ENCODE results near the gene LANCL1. TPM values are rescaled to one million over a fixed set of nuclear protein-coding genes. Genes with fewer than 3 reads are reported as not detected.
"Not testable (repeated sequence)": the region's sequence is repeated elsewhere in the genome, so short reads cannot be mapped to it uniquely, and the experiment has no call there.

The LANCL1 gene
- total RNA-seq, 1 donor from 2014 or later, result 32.8 TPM

DNA sequence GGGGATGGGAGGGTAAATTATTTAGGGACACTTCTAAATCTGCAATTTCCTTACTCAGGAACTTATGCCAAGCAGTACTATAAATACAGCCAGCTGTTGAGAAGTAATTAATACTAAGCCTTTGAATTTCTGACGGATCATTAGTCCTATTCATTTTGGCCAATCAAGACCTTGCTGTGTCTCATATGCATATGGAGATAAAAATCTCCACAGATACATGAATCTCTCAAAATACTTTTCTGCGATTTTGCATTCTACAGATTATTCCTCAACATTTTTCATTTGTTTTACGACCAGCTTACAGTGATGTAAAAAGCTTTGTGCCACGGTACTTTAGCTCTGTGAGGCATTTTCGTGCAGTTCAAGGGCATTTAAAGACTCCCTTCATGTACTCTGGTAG, 16.7 kb downstream of the LANCL1 start:
- no peak for DNase-seq (ENCODE audit: low spot score)

DNA sequence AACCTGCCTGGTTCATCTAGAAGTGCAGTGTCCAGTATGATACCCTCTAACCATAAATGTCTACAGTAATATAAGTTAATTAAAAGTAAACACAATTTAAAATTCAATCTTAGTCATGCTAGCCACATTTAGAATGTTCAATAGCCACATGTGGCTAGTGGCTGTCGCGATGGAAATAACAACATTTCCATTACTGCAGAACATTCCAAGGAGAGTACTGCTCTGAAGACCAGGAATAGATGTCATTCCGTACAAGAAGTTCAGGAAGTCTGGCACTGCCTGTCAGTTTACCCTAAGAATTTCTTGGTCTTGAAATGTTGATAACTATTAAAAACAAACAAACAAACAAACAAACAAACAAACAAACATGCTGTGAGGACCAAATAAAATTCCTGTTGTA, 17.2 kb downstream of the LANCL1 start:
- DNase-seq (ENCODE audit: low spot score), result no peak

DNA sequence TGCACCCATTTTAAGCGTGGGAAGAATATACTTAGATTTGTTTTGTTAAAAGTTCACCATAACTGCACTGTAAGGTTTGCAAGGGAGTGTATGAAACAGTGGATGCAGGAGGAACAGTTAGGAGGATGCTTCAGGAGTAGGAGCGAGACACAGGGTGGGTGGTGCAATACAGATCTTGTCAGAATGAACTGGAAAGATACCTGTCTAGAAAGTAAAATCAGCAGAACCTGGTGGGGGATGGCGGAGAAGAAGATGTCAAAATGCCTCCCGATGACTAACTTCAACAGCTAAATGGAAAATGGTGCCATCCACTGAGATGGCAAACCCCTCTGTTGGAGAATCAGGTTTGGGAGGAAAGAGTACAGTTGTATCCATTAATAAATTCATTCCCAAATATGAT, 18.2 kb downstream of the LANCL1 start:
- DNase-seq (ENCODE audit: low spot score), result no peak

DNA sequence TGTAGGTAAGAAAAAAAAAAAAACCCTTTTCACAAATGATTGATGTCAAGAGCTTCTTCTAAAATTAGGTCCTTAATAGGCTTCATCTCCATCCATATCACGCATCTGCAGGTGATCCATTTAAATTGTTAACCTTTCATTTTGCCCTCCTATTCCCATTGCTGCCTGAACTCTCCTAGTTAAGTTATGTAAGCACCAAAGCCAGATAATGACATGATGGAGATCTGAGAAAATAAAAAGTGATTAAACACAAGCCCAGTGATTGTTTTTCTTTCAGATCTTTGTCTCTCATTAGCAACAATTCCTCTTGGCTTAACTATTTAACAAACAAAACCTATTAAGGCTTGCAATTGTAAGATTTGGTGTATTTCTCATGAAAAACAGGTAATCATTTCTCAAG, 20.0 kb downstream of the LANCL1 start:
- no peak for DNase-seq (ENCODE audit: low spot score)

DNA sequence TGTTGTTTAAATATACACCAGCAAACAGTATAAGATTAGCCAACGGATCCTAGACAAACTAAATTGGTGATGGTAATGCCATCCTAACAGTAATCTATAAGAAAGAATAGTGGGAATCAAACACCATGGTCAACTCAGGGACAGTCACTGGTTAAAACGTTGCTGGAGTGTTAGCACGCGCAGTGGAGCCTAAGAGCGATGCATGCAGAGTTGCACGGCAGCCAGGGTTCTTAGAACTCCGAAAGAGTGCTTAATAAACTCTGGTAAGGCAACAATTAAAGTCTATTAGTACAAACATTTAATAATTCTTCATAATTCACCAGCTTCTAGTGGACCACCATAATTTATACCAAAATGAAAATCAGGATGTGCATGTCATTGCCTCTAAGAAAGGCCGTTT, 22.2 kb downstream of the LANCL1 start:
- no peak for DNase-seq (ENCODE audit: low spot score)

DNA sequence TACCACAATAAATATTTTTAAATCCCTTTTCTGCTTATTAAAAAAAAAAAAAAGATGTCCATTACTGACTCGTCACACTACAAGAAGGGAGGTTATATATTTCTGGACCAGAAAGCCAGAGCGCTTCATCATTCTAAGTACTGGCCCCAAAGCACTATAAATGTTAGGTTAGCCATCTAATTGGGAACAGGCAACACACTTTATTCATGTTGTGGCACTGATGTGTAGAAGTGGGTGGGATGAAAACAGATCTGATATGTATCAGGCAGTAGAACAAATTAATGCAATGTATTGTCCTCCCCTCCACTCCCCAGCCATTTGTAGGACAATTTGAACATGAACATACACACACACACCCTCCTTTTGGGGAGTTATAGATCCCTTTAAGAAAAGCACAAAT, 24.4 kb downstream of the LANCL1 start:
- DNase-seq (ENCODE audit: low spot score), result no peak

DNA sequence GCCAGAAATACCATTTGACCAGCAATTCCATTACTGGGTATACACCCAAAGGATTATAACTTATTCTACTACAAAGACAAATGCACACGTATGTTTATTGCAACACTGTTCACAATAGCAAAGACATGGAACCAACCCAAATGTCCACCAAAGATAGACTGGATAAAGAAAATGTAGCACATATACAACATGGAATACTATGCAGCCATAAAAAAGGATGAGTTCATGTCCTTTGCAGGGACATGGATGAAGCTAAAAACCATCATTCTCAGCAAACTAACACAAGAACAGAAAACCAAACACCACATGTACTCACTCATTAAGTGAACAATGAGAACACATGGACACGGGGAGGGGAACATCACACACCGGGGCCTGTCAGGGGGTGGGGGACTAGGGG, 25.6 kb downstream of the LANCL1 start:
- DNase-seq (ENCODE audit: low spot score), result not testable (repeated sequence)

DNA sequence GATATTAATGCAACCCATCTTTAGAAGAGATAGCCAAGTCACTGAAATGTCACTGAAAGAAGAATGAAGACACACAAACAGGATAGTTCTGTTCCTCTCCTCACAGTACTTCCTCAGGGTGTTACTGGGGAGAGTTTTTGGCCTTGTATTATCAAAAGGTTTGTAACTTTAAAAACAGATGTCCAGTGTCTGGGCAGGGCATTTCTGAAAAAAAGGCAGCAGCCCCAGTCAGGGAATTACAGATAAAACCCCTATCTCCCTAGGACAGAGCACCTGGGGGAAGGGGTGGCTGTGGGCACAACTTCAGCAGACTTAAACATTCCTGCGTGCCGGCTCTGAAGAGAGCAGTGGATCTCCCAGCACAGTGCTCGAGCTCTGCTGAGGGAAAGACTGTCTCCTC, 30.8 kb downstream of the LANCL1 start:
- no peak for DNase-seq (ENCODE audit: low spot score)

DNA sequence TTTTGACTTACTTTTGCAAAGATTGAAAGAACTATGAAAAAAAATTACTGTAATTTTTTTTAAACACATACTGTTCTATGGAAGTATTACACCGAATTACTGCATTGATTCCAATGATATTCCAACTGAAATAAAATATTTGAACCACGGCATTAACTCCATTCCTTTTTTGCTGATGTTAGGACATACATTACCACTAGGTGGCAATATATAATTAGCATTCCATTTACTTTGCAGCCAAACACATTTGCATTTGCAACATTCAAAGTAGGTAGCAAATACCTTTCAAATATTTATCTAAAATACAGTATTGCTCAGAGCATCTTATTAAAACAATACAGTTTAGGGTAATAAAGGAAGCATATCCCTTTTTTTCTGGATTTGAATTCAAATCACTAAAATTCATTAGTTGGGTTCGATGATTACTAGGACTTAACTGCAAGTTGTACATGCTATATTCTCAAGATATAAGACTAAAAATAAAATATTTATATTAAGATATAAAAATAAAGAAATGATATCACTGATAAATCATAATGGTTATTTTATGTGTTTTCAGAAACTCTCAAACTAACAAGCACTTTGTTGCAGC, 31.3 kb downstream of the LANCL1 start:
- no peak for DNase-seq (ENCODE audit: low spot score)

DNA sequence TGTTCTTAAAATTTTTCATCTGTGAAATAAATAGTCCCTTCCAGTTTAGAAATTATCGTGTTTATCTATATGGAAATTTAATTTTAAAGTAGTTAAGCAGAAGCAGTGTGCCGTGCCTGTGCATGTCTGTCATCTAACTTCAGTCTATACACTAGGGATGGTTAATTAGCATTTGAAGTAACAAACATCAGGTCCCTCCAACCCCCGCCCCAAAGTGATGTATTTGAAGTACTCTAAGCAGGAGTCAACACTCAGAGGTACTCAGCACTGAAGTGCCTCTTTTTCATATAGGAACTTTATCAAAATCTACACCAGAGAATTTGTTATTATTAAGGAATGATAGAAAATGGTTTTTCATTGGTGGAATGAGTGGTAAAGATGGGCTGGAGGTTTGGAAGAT, 33.0 kb downstream of the LANCL1 start:
- DNase-seq (ENCODE audit: low spot score), result no peak

DNA sequence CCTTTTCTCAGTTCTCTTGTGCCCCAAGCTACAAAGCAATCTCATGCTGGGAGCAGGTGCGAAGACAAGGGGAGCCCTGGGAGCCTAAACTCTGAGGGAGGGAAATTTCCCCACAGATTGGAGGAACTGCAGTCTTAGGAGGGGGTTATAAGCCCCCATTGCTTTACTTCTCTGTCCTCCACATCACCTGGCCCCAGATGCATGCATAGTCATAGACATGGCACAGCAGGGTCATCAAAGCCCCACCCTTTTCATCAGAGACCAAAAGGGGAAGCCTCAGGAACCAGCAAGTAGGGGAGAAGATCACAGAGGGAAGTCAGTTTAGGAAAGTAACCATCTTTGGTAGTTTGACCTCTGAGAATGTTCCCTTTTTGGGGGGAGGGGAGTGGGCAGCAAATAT, 33.7 kb downstream of the LANCL1 start:
- DNase-seq (ENCODE audit: low spot score), result no peak

DNA sequence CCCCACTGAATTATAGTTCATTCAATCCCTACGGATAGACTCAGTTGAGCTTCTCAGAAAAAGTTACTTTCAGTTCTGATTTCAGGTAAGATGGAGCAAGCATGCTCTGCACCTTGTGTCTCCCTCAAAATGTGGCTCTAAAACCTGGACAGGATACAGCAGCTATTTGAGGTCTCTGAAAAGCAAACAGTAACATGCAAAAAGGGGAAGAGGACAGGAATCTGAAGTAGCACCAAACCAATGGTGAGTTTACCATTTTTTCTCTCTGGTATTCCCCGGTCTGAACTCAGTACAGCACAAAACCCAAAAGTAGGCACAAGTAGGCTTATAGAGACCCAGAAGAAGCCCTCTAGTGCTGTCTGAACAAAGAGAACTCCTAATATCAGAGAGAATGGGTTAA, 34.1 kb downstream of the LANCL1 start:
- no peak for DNase-seq (ENCODE audit: low spot score)

DNA sequence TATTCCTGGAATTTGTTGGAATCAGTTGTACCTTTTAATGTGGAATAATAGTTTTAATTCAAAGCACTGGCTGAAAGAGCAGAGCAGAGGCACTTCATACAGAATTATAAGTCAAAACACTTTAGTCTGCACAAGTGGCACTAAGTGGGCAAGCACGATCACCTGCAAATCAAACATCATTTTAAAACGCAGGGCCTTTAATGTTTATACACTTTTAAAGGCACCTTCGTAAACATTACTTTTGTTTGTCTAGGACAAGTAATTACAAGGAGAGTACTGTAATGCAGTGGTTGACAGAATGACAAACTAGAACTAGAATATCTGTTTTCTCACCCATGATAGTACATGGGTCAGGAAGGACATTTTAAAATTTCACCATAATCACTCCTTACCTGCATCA, 36.4 kb downstream of the LANCL1 start:
- DNase-seq (ENCODE audit: low spot score), result no peak

DNA sequence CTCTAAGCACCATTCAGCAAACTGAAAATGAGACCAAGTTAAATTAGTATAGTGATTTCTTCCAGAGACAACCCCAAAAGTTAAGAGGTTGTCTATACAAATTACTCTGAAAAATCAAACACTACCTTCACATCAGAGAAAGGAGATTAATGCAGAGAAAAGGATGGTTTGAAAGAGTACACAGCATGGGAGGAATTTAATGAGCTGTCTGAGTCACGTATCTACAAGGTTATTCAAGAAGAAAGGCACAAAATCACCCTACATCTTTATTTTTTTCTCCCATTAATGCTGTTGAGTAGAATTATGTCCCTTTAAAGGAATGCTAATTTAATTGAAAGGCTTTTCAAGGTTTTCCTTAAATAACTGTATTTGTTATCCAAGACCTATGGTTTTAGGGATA, 41.1 kb downstream of the LANCL1 start:
- no peak for DNase-seq (ENCODE audit: low spot score)

DNA sequence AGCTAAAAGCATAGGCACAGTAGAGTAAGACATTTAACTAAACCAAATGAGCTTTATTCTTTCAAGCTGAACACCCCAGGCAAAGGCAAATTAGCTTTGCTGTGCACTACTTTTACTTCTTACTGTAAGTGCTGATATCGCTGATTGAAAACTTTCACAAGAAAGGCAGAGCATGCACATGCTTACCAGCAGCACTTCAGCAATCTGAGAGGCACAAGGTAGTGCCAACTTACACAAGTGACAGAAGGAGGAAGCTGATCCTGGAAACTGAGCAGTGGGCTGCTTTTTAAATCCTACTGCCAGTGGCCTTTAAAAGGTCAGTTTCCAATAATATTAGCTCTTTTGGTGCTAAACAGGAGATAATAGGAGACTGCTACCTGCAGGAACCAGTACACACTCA, 43.9 kb downstream of the LANCL1 start:
- no peak for DNase-seq (ENCODE audit: low spot score)

DNA sequence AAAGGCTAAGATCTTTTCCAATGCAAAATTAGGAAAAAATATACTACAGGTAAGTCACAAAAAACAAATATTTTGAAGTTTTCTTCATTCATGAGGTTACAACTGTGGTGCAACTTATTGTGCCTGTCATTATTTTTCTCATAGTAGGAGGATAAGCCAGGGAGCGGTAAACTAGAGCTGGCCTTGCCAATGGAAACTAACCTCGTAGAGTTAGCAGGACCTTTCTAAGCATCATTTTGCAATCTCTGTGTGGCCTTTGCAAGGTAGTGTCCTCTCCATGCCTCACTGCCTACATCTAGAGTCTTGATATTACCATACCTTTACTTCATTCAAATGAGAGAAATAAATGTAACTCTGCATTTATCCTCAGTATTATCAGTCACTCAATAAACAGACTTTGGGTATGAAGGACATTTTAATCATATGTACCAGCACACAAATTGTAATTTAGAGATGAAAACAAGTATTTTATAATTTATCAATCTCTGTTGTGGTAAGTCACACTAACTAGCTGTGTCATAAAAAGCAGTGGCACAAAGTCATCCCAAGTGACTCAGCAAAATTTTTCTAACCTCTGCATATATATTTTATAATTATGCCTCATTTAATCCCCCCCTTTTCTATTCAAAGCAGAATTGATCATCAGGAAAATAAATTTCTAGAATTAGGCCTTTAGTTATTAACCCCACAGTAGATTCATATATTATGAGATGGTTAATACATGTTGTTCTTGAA, 47.0 kb downstream of the LANCL1 start:
- no peak for DNase-seq (ENCODE audit: low spot score)

DNA sequence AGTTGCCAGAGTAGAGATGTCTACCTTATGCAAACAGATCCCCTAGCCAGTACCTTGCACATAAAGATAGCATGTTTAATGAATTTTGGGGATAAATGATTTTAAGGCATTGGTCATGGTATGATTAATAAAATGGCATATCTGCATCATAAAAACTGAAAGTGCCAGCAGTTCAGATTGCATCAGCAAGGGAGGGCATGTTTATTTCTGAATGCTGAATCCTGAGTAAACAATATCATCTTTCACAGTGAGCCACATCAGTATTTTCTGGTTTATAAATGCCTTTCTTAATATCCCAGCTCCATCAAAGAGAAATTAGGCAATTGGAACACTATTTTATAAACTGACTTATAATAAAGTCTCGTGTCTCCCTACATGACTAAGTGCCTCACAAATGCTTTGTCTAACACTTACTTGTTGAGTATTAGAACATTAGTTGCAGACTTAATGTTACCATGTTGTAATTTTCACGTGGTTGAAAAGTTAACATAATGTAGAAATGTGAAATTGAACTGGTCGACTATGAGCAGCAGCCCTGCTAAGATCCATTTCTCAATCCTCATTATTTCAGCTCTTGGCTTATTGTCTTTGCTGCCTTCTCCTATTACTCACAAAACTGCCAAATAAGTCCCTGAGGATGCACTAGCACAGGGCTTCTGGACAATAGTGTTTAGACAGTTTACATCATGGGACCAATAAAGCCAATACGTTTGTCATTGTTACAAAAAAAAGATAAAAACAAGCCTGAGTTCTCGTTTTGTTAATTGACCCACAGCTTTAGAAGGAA, 48.0 kb downstream of the LANCL1 start:
- DNase-seq (ENCODE audit: low spot score), result no peak

DNA sequence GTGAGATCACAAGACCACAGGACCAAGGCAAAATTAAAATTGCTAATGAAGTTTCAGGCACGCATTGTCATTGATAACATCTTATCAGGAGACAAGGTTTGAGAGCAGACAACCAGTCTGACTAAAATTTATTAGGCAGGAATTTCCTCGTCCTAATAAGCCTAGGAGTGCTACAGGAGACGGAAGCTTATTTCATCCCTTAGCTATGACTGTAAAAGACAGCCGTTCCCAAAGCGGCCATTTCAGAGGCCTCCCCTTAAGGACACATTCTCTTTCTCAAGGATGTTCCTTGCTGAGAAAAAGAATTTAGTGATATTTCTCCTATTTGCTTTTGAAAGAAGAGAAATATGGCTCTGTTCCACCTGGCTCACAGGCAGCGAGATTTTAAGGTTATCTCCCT, 49.2 kb downstream of the LANCL1 start:
- DNase-seq (ENCODE audit: low spot score), result not testable (repeated sequence)

DNA sequence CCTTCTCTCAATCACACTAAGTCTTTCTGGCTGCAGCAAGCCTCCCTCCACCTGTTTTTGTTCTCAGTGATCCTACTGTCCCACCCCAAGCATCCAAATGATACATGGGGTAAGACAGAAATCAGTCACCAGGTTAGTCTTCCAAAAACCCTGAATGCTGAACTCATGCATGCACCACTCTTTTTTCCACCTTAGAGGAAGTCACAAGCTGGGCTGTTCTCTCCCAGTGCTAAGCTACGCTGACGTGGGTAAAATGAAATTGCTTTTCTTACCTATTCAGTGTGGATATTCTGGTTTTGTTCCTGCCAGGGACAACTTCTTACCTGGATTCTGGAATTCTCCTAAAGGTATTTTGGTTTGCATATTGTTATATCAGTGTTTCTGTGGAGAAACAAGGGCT, 54.2 kb downstream of the LANCL1 start:
- DNase-seq (ENCODE audit: low spot score), result no peak

DNA sequence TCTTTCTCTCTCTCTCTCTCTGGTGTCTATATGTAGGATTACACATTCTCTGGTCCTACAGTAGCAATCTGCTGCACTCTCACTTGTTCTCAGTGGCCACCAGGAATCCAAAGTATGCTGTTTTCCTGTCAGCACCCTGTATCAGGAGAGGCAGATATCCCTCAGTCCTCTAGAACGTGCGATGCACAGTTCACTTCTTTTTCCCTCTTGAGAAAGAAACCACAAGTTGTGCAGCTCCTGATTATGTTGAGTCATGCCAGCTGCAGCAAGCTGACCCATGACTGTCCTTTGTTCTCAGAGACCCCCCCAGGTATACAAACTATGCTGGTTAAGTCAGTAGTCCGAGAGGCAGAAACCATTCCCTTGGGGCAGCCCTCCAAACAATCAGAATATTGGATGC, 54.6 kb downstream of the LANCL1 start:
- no peak for DNase-seq (ENCODE audit: low spot score)

DNA sequence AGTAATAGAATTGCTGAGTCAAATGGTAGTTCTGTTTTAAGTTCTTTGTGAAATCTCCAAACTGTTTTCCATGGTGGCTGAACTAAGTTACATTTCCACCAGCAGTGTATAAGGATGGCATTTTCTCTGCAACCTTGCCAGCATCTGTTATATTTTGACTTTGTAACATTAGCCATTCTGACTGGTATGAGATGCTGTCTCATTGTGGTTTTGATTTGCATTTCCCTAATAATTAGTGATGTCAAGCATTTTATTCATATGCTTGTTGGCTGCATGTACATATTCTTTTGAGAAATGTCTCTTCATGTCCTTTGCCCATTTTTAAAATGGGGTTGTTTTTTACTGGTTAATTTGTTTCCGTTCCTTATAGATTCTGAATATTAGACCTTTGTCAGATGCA, 63.9 kb downstream of the LANCL1 start:
- no peak for DNase-seq (ENCODE audit: low spot score)

DNA sequence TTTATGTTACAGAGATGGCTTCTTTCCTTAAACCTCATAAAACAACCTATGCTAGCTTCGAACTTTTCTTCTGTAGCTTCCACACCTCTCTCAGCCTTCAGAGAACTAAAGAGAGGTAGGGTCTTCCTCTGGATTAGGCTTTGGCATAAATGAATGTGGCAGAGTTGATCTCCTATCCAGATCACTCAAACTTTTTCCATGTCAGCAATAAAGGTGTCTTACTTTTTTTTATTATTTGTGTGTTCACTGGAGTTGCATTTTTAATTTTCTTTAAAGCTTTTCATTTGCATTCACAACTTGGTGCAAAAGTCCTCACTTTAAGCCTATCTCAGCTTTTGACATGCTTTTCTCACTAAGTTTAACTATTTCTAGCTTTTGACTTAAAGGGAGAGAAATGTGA, 66.0 kb downstream of the LANCL1 start:
- DNase-seq (ENCODE audit: low spot score), result no peak

Data from mesenteric fat pad (tissue), 1 donor.